Endodermal cell (in vitro differentiated cells): Measurements from ENCODE around the gene FAM241B. TPM values are rescaled to one million over a fixed set of nuclear protein-coding genes. Genes with fewer than 3 reads are reported as not detected.
A peak's percentile ranks its signal among the peaks of the same experiment; 100 is the strongest.

Experiments used
- DNase-seq: peaks from one replicate; pipeline ENCODE4 v3.0.0-alpha.2; 2017
- H3K27ac ChIP-seq: 2 replicates; pipeline ENCODE4 v1.5.1; 2013; ENCODE audit warnings: mild to moderate bottlenecking, low read depth, low read length, moderate library complexity
- H3K27me3 ChIP-seq: 2 replicates; pipeline ENCODE4 v1.6.1; 2013; ENCODE audit warnings: mild to moderate bottlenecking, low read length, moderate library complexity; ENCODE audit not compliant: insufficient read depth, control insufficient read depth, poor library complexity, severe bottlenecking
- H3K36me3 ChIP-seq: 2 replicates; pipeline ENCODE4 v1.7.0; 2013; ENCODE audit warnings: mild to moderate bottlenecking, low read length, moderate library complexity; ENCODE audit not compliant: control insufficient read depth, insufficient read depth
- H3K4me1 ChIP-seq: one replicate; pipeline ENCODE4 v1.7.0; 2013; ENCODE audit warnings: low read length; ENCODE audit not compliant: control insufficient read depth, insufficient read depth
- H3K4me3 ChIP-seq: 2 replicates; pipeline ENCODE4 v1.5.1; 2013; ENCODE audit warnings: mild to moderate bottlenecking, low read length, moderate library complexity
- H3K9ac ChIP-seq: 2 replicates; pipeline ENCODE4 v1.6.1; 2013; ENCODE audit warnings: mild to moderate bottlenecking, low read length, moderate library complexity; ENCODE audit not compliant: poor library complexity, severe bottlenecking; ENCODE audit errors: extremely low read depth
- H3K9me3 ChIP-seq: 2 replicates; pipeline ENCODE4 v1.6.1; 2013; ENCODE audit warnings: mild to moderate bottlenecking, low read length, moderate library complexity; ENCODE audit not compliant: control insufficient read depth
- H3K27ac Mint-ChIP-seq: 2 replicates; pipeline ENCODE4 v1.8.0; 2020; ENCODE audit warnings: mixed read lengths
- H3K27me3 Mint-ChIP-seq: 2 replicates; pipeline ENCODE4 v1.8.0; 2021; ENCODE audit warnings: mild to moderate bottlenecking, mixed read lengths; ENCODE audit not compliant: insufficient read depth
- H3K36me3 Mint-ChIP-seq: 2 replicates; pipeline ENCODE4 v1.8.0; 2020; ENCODE audit warnings: low read depth, mixed read lengths
- H3K4me1 Mint-ChIP-seq: 2 replicates; pipeline ENCODE4 v1.8.0; 2020; ENCODE audit warnings: mixed read lengths
- H3K4me3 Mint-ChIP-seq: 2 replicates; pipeline ENCODE4 v1.8.0; 2020; ENCODE audit warnings: mild to moderate bottlenecking, moderate library complexity, mixed read lengths
- H3K9me3 Mint-ChIP-seq: 2 replicates; pipeline ENCODE4 v1.8.0; 2020; ENCODE audit warnings: mild to moderate bottlenecking, mixed read lengths
- WGBS, 2 experiments: methylation state at CpG; one replicate each; pipeline versions ENCODE4 v1.1.5 to v1.1.7; 2013; ENCODE audit warnings: missing lambda C conversion rate in 2 of 2, mixed read lengths in 1 of 2; ENCODE audit not compliant: insufficient coverage in 1 of 2, insufficient read length in 1 of 2; 5-methylcytosine and 5-hydroxymethylcytosine counted together
- total RNA-seq, 2 donors: library from RNA; stranded (reverse); fragmentation: NEBNext Ultra II Directional in 1 of 2; extraction: Animal tissue kit (Norgen Biotek cat#: 25700) in 1 of 2; gene quantifications; 2 replicates in 1 of 2; 3 replicates in 1 of 2; pipeline ENCODE4 v1.2.1, GENCODE V29; 2021
- TF ChIP-seq, protein P1 (sequence below): fragments of 200-600 bp; sonication (generic); conservative IDR thresholded peaks from 2 replicates; pipeline ENCODE4 v1.5.0; 2021; ENCODE audit warnings: antibody characterized with exemption, mild to moderate bottlenecking

Gene FAM241B
- total RNA-seq, 2 donors from 2014 or later, result 27.1 to 42.0 TPM

DNA sequence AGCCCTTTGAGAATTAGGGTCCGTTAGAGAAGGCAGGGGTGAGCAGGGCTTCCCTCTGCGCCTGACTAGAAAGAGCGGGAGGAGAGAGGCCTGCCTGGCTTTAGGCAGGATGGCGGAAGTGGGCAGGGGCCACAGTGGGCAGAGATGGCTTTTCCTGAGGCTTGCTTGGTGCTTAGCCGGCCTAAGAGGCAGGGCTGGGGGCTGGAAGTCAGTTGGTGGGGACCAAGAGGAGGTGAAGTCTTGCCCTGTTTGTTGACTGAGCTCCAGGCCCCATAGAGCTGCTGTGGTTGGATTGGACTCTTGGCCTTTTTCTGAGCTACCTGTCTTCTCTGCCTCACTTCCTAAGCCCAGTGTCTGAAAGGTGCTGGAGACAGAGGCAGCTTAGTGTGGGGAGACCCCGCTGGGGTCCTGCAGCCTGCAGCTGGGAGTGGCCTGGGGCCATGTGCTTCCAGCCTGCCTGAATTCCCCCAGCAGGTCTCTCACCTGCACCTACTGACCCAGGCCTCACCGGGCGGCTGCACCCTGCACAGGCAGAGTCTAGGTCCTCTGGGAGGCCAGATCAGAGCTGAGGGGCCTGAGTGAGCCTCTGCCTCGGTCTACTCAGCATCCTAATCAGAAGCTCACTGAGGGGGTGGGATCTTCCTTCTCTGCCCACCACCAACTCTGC, 4.8 kb downstream of the FAM241B start:
- H3K9ac ChIP-seq, result no peak overlapping the region
- no peaks in the 10 kb centered on the region for H3K4me1 ChIP-seq
- WGBS, 2 experiments, result 91 to 98% methylated on average over 6 to 9 of the region's 9 CpGs
- Mint-ChIP-seq H3K4me1 (peaks cover 5% of the 10 kb centered on the region), H3K9me3 (no peaks in the 10 kb centered on the region), H3K4me3 (no peak overlapping the region), H3K27ac (no peak overlapping the region), H3K36me3 (peaks cover 24% of the 10 kb centered on the region), H3K27me3 (no peaks in the 10 kb centered on the region)
- peaks cover 19% of the 10 kb centered on the region for H3K36me3 ChIP-seq
- peak; percentile 42 for DNase-seq
- H3K9me3 ChIP-seq, result no peaks in the 10 kb centered on the region
- H3K4me3 ChIP-seq, result no peak overlapping the region
- H3K27me3 ChIP-seq, result no peaks in the 10 kb centered on the region
- TF ChIP-seq, protein P1, sequence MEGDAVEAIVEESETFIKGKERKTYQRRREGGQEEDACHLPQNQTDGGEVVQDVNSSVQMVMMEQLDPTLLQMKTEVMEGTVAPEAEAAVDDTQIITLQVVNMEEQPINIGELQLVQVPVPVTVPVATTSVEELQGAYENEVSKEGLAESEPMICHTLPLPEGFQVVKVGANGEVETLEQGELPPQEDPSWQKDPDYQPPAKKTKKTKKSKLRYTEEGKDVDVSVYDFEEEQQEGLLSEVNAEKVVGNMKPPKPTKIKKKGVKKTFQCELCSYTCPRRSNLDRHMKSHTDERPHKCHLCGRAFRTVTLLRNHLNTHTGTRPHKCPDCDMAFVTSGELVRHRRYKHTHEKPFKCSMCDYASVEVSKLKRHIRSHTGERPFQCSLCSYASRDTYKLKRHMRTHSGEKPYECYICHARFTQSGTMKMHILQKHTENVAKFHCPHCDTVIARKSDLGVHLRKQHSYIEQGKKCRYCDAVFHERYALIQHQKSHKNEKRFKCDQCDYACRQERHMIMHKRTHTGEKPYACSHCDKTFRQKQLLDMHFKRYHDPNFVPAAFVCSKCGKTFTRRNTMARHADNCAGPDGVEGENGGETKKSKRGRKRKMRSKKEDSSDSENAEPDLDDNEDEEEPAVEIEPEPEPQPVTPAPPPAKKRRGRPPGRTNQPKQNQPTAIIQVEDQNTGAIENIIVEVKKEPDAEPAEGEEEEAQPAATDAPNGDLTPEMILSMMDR, result no peak
- H3K27ac ChIP-seq, result no peak overlapping the region

DNA sequence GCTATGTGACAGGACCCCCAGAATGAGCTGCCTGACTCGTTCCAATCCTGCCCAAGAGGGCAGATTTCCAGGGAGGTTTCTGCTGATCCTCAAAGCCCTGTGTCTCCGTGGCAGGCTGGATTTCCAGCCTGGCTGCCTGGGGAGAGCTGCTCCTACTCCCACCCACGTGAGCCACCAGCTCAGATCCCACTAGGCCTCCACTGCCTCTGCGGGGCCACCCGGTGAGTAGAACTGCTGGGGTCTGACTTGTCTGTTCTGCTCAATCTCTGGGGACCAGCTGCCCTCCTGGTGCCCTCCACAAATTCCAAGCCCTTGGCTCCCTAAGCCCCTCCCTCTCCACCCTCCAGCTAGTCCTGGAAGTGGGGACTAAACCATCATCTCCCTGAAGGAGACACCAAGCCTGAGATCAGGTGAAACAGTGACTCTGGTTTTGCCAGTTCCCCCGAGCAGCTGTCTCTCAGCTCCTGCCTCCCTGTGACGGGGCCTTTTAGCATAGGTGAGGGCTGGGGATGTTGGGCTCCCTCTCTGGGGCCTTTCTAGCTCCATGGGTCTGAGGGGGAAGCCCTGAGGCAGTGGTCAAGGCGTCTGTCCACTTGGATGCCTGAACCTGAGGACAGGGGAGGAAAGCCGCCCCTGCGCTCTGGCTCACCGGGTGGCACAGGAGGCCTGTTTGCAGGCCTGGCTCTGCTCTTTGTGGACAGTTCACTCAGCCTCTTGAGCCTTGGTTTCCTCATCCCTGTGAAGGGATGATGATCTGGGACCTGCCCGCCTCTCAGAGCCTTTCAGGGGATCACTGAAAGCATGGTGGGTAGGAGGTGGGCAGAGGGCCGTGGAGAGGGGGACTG, 5.6 kb downstream of the FAM241B start:
- peak; percentile 35 for DNase-seq
- no peaks in the 10 kb centered on the region for H3K27me3 ChIP-seq
- peaks cover 5% of the 10 kb centered on the region for H3K4me1 Mint-ChIP-seq
- no peaks in the 10 kb centered on the region for H3K4me1 ChIP-seq
- no peaks in the 10 kb centered on the region for H3K9me3 ChIP-seq
- H3K36me3 ChIP-seq, result peaks cover 19% of the 10 kb centered on the region
- H3K36me3 Mint-ChIP-seq, result peaks cover 24% of the 10 kb centered on the region
- H3K27ac Mint-ChIP-seq, result no peak overlapping the region
- H3K4me3 Mint-ChIP-seq, result no peak overlapping the region
- no peak overlapping the region for H3K27ac ChIP-seq
- no peaks in the 10 kb centered on the region for H3K9me3 Mint-ChIP-seq
- no peaks in the 10 kb centered on the region for H3K27me3 Mint-ChIP-seq
- 83% methylated on average over 7 to 13 of the region's 13 CpGs for WGBS, 2 experiments
- H3K4me3 ChIP-seq, result no peak overlapping the region
- TF ChIP-seq, protein P1, result no peak
- no peak overlapping the region for H3K9ac ChIP-seq

GRCh38 chr10:69636273-69636575, 6.2 kb downstream of the FAM241B start:
- Histone ChIP-seq H3K27ac (no peak overlapping the region), H3K4me3 (no peak overlapping the region), H3K27me3 (no peaks in the 10 kb centered on the region), H3K4me1 (no peaks in the 10 kb centered on the region), H3K36me3 (peaks cover 19% of the 10 kb centered on the region), H3K9me3 (no peaks in the 10 kb centered on the region), H3K9ac (no peak overlapping the region)
- TF ChIP-seq, protein P1, result no peak
- WGBS, 2 experiments, result 87 to 89% methylated on average over 3 to 5 of the region's 5 CpGs
- Mint-ChIP-seq H3K27ac (no peak overlapping the region), H3K4me3 (no peak overlapping the region), H3K9me3 (no peaks in the 10 kb centered on the region), H3K27me3 (peaks cover 1% of the 10 kb centered on the region), H3K4me1 (peaks cover 2% of the 10 kb centered on the region), H3K36me3 (peaks cover 24% of the 10 kb centered on the region)
- peak; percentile 41 for DNase-seq
